Activated CD8-positive, alpha-beta T cell treated with anti-CD3 and anti-CD28 coated beads for 36 hours (primary cell): ENCODE measurements around the gene TEX13A. TPM values are rescaled to one million over a fixed set of nuclear protein-coding genes. Genes with fewer than 3 reads are reported as not detected.
"Not testable (repeated sequence)": the region's sequence is repeated elsewhere in the genome, so short reads cannot be mapped to it uniquely, and the experiment has no call there.

Experiments
- ATAC-seq: fragments of 200-7000 bp; cut with Tn5 transposase; one replicate; pipeline ENCODE4 v1.10.0; 2021; ENCODE audit warnings: mild to moderate bottlenecking, moderate library complexity
- CTCF ChIA-PET: fragments of 350-600 bp; sonication (Branson Sonifier 250); formaldehyde crosslinking; loops from one replicate; lab custom pipeline; 2021; ENCODE audit warnings: antibody characterized with exemption; lab: Charles Lee
- POLR2A ChIA-PET: fragments of 350-600 bp; sonication (Branson Sonifier 250); formaldehyde crosslinking; loops from one replicate; lab custom pipeline; 2021; ENCODE audit warnings: antibody characterized with exemption; lab: Charles Lee
- DNase-seq: peaks from one replicate; pipeline ENCODE4 v3.0.0-alpha.2; 2020
- H3K27ac Mint-ChIP-seq: one replicate; pipeline ENCODE4 v1.8.0; 2021; ENCODE audit warnings: mild to moderate bottlenecking, mixed read lengths
- H3K27me3 Mint-ChIP-seq: one replicate; pipeline ENCODE4 v1.8.0; 2021; ENCODE audit warnings: mixed read lengths
- H3K36me3 Mint-ChIP-seq: one replicate; pipeline ENCODE4 v1.8.0; 2021; ENCODE audit warnings: low read depth, mixed read lengths
- H3K4me1 Mint-ChIP-seq: one replicate; pipeline ENCODE4 v1.8.0; 2021; ENCODE audit warnings: low read depth, mixed read lengths
- H3K4me3 Mint-ChIP-seq: one replicate; pipeline ENCODE4 v1.8.0; 2021; ENCODE audit warnings: mild to moderate bottlenecking, moderate library complexity, mixed read lengths
- H3K9me3 Mint-ChIP-seq: one replicate; pipeline ENCODE4 v1.8.0; 2021; ENCODE audit warnings: mixed read lengths
- CTCF ChIP-seq: fragments of 200-600 bp; IDR thresholded peaks from one replicate; pipeline ENCODE4 v1.8.0; 2022; ENCODE audit warnings: antibody characterized with exemption, mild to moderate bottlenecking
- intact Hi-C: fragments of 100-400 bp; cut with micrococcal nuclease; formaldehyde crosslinking; loops from one replicate; pipeline ENCODE4 v1.10.0; 2022
- total RNA-seq, 2 experiments: library from RNA; stranded (reverse); gene quantifications; one replicate each; pipeline ENCODE4 v1.2.3, GENCODE V29; 2021

Gene TEX13A
- total RNA-seq, 2 experiments from 2014 or later: not detected

- Mint-ChIP-seq H3K27ac (no peak overlapping the region), H3K27me3 (no peaks in the 10 kb centered on the region), H3K9me3 (no peaks in the 10 kb centered on the region), H3K4me1 (no peaks in the 10 kb centered on the region), H3K36me3 (no peaks in the 10 kb centered on the region), H3K4me3 (no peak overlapping the region)
- TF ChIP-seq CTCF: no peak
- intact Hi-C loops: no loop called here
- DNase-seq (no peak), ATAC-seq (no peak)
- ChIA-PET CTCF (no interaction called here), POLR2A (no interaction called here)
These were observed 43.3 kb upstream of the TEX13A start for GRCh38 chrX:105263801-105264200.

GRCh38 chrX:105263171-105263570 lies 42.7 kb upstream of the TEX13A start:
- no peak for DNase-seq
- intact Hi-C loops: no loop called here

GRCh38 chrX:105260291-105261043 lies 40.0 kb upstream of the TEX13A start:
- DNase-seq (no peak), ATAC-seq (no peak)
- POLR2A ChIA-PET: no interaction called here
- H3K36me3 Mint-ChIP-seq: no peaks in the 10 kb centered on the region
- TF ChIP-seq CTCF: no peak
- CTCF ChIA-PET: no interaction called here
- intact Hi-C loops: no loop called here
- no peak overlapping the region for H3K27ac Mint-ChIP-seq
- H3K27me3 Mint-ChIP-seq: no peaks in the 10 kb centered on the region
- H3K4me3 Mint-ChIP-seq: no peak overlapping the region
- no peaks in the 10 kb centered on the region for H3K9me3 Mint-ChIP-seq
- H3K4me1 Mint-ChIP-seq: no peaks in the 10 kb centered on the region

More at GRCh38 chrX:105263171-105263570, 42.7 kb upstream of the TEX13A start:
- ChIA-PET POLR2A (no interaction called here), CTCF (no interaction called here)
- no peak for ATAC-seq
- H3K4me1 Mint-ChIP-seq: no peaks in the 10 kb centered on the region
- no peaks in the 10 kb centered on the region for H3K9me3 Mint-ChIP-seq
- H3K36me3 Mint-ChIP-seq: no peaks in the 10 kb centered on the region
- TF ChIP-seq CTCF: no peak
- no peak overlapping the region for H3K27ac Mint-ChIP-seq
- H3K4me3 Mint-ChIP-seq: no peak overlapping the region
- no peaks in the 10 kb centered on the region for H3K27me3 Mint-ChIP-seq

GRCh38 chrX:105241056-105241455 lies 20.6 kb upstream of the TEX13A start:
- no peaks in the 10 kb centered on the region for H3K36me3 Mint-ChIP-seq
- TF ChIP-seq CTCF: no peak
- H3K27ac Mint-ChIP-seq: no peak overlapping the region
- ChIA-PET CTCF (no interaction called here), POLR2A (no interaction called here)
- no peak for DNase-seq
- H3K9me3 Mint-ChIP-seq: no peaks in the 10 kb centered on the region
- intact Hi-C loops: no loop called here
- no peaks in the 10 kb centered on the region for H3K4me1 Mint-ChIP-seq
- no peak overlapping the region for H3K4me3 Mint-ChIP-seq
- H3K27me3 Mint-ChIP-seq: no peaks in the 10 kb centered on the region
- no peak for ATAC-seq

- POLR2A ChIA-PET, ATAC-seq, H3K27ac Mint-ChIP-seq, H3K4me3 Mint-ChIP-seq, H3K36me3 Mint-ChIP-seq, H3K4me1 Mint-ChIP-seq, H3K9me3 Mint-ChIP-seq, CTCF ChIA-PET, intact Hi-C loops, DNase-seq, H3K27me3 Mint-ChIP-seq: not testable (repeated sequence)
These were observed 16.9 kb upstream of the TEX13A start for GRCh38 chrX:105237407-105237806.
